HCT116 (cell line): ENCODE results near the gene TMEM135. TPM values are rescaled to one million over a fixed set of nuclear protein-coding genes. Genes with fewer than 3 reads are reported as not detected.

Source experiments
- ATAC-seq: fragments of 200-7000 bp; cut with Tn5 transposase; 2 replicates; pipeline ENCODE4 v1.9.1; 2020; ENCODE audit warnings: mild to moderate bottlenecking, moderate library complexity
- BruUV-seq: library from RNA; stranded (reverse); fragments of 400-500 nt; replicated peaks from 2 replicates; lab custom pipeline; 2021; lab: Mats Ljungman, UMichigan
- CTCF ChIA-PET: fragments of 300-600 bp; sonication (Branson Sonifier 250); formaldehyde crosslinking; loops from one replicate; lab custom pipeline; 2021; ENCODE audit warnings: antibody characterized with exemption; lab: Charles Lee
- POLR2A ChIA-PET: fragments of 300-600, 350-600 bp; sonication (Branson Sonifier 250); formaldehyde crosslinking; loops from one replicate; lab custom pipeline; 2021; ENCODE audit warnings: antibody characterized with exemption; lab: Charles Lee
- RAD21 ChIA-PET, 2 experiments: fragments of 300-600 bp; sonication (Branson Sonifier 250); formaldehyde crosslinking; loops; one replicate each; lab custom pipeline; 2023; ENCODE audit warnings: low total read pairs in 2 of 2; ENCODE audit not compliant: uncharacterized antibody in 2 of 2, unreplicated experiment in 2 of 2, low non-redundant PET in 1 of 2; lab: Charles Lee
- DNase-seq: peaks from one replicate; pipeline ENCODE4 v3.0.0-alpha.2; 2010; ENCODE audit warnings: low read depth, low spot score
- H2AFZ ChIP-seq: fragments of 200-600 bp; shearing (Covaris generic), sonication (generic); 2 replicates; pipeline ENCODE4 v1.6.1; 2017; ENCODE audit warnings: low read depth, mixed run types, mixed read lengths, antibody characterized with exemption, low read length; ENCODE audit not compliant: poor library complexity, severe bottlenecking
- H3K27ac ChIP-seq: 2 replicates; pipeline ENCODE4 v1.5.1; 2012; ENCODE audit warnings: low read depth, low read length
- H3K27me3 ChIP-seq: fragments of 200-600 bp; sonication (generic); 2 replicates; pipeline ENCODE4 v1.6.1; 2016; ENCODE audit warnings: mixed run types, low read length, mixed read lengths; ENCODE audit not compliant: insufficient read depth
- H3K36me3 ChIP-seq, 2 experiments: fragments of 200-500 bp in 1 of 2; fragments of 200-600 bp in 1 of 2; sonication (Bioruptor generic) in 1 of 2; sonication (generic) in 1 of 2; 2 replicates each; pipeline versions ENCODE4 v1.5.1 to v1.6.1; 2014 to 2016; ENCODE audit warnings: low read length in 2 of 2, inconsistent platforms in 1 of 2, mixed read lengths in 1 of 2, mixed run types in 1 of 2; ENCODE audit not compliant: insufficient read depth in 2 of 2, control insufficient read depth in 1 of 2
- H3K4me1 ChIP-seq, 2 experiments: fragments of 200-600 bp in 1 of 2; sonication (generic) in 1 of 2; 2 replicates each; pipeline versions ENCODE4 v1.5.1 to v1.6.1; 2012 to 2017; ENCODE audit warnings: low read length in 2 of 2, inconsistent platforms in 1 of 2, mild to moderate bottlenecking in 1 of 2, mixed read lengths in 1 of 2, mixed run types in 1 of 2, moderate library complexity in 1 of 2; ENCODE audit not compliant: insufficient read depth in 2 of 2, control insufficient read depth in 1 of 2
- H3K4me2 ChIP-seq: fragments of 200-600 bp; sonication (generic); 2 replicates; pipeline ENCODE4 v1.6.1; 2017; ENCODE audit warnings: mixed run types, low read length, mixed read lengths
- H3K4me3 ChIP-seq, 2 experiments: fragments of 200-600 bp in 1 of 2; sonication (generic) in 1 of 2; replicated peaks in 1 of 2; 2 replicates each; pipeline ENCODE4 v1.5.1; 2011 to 2016; ENCODE audit warnings: low read length in 2 of 2, control low read depth in 1 of 2, low read depth in 1 of 2, mild to moderate bottlenecking in 1 of 2, mixed read lengths in 1 of 2, mixed run types in 1 of 2
- H3K79me2 ChIP-seq: fragments of 200-600 bp; sonication (generic); 2 replicates; pipeline ENCODE4 v1.6.1; 2017; ENCODE audit warnings: mild to moderate bottlenecking, mixed run types, low read length, moderate library complexity, mixed read lengths; ENCODE audit not compliant: insufficient read depth
- H3K9ac ChIP-seq: fragments of 200-600 bp; sonication (generic); 2 replicates; pipeline ENCODE4 v1.6.1; 2016; ENCODE audit warnings: low read length, mixed read lengths
- H3K9me2 ChIP-seq: fragments of 200-600 bp; sonication (generic), shearing (Covaris generic); 2 replicates; pipeline ENCODE4 v1.6.1; 2017; ENCODE audit warnings: mixed run types, mild to moderate bottlenecking, moderate library complexity; ENCODE audit not compliant: insufficient read depth
- H3K9me3 ChIP-seq, 2 experiments: fragments of 200-500 bp in 1 of 2; fragments of 200-600 bp in 1 of 2; sonication (Bioruptor generic) in 1 of 2; sonication (generic) in 1 of 2; 2 replicates each; pipeline ENCODE4 v1.6.1; 2014 to 2017; ENCODE audit warnings: low read length in 2 of 2, mixed read lengths in 2 of 2, inconsistent platforms in 1 of 2, low read depth in 1 of 2, mild to moderate bottlenecking in 1 of 2, mixed run types in 1 of 2, moderate library complexity in 1 of 2; ENCODE audit not compliant: control insufficient read depth in 1 of 2, insufficient read depth in 1 of 2
- H4K20me1 ChIP-seq: fragments of 200-600 bp; sonication (generic), shearing (Covaris generic); 2 replicates; pipeline ENCODE4 v1.6.1; 2017; ENCODE audit warnings: mixed run types, mild to moderate bottlenecking, moderate library complexity; ENCODE audit not compliant: insufficient read depth
- CEBPB ChIP-seq: IDR thresholded peaks from 2 replicates; pipeline ENCODE4 v1.6.1; 2012; ENCODE audit warnings: low read depth
- ELF1 ChIP-seq: IDR thresholded peaks from 2 replicates; pipeline ENCODE4 v1.6.1; 2012; ENCODE audit warnings: low read depth, borderline replicate concordance
- EZH2phosphoT487 ChIP-seq: fragments of 200-600 bp; IDR thresholded peaks from 2 replicates; pipeline ENCODE4 v1.6.1; 2018; ENCODE audit warnings: antibody characterized with exemption, borderline replicate concordance
- JUND ChIP-seq: IDR thresholded peaks from 2 replicates; pipeline ENCODE4 v1.6.1; 2012
- POLR2A ChIP-seq: IDR thresholded peaks from 2 replicates; pipeline ENCODE4 v1.7.0; 2011; ENCODE audit warnings: borderline replicate concordance; ENCODE audit not compliant: insufficient read depth, insufficient read length; ENCODE audit errors: extremely low read depth
- POLR2AphosphoS5 ChIP-seq: IDR thresholded peaks from 2 replicates; pipeline ENCODE4 v1.6.1; 2011; ENCODE audit warnings: mild to moderate bottlenecking, low read depth, low read length, moderate library complexity
- RAD21 ChIP-seq: IDR thresholded peaks from 2 replicates; pipeline ENCODE4 v1.6.1; 2012; ENCODE audit warnings: low read depth, mild to moderate bottlenecking
- SIN3A ChIP-seq: IDR thresholded peaks from 2 replicates; pipeline ENCODE4 v1.6.1; 2012; ENCODE audit warnings: low read depth
- SP1 ChIP-seq: IDR thresholded peaks from 2 replicates; pipeline ENCODE4 v1.6.1; 2012; ENCODE audit warnings: low read depth
- YY1 ChIP-seq: IDR thresholded peaks from 2 replicates; pipeline ENCODE4 v1.6.1; 2011; ENCODE audit warnings: low read length, low read depth, moderate library complexity, mild to moderate bottlenecking; ENCODE audit not compliant: insufficient replicate concordance; ENCODE audit errors: extremely low read depth
- ZFX ChIP-seq: fragments of 450-650 bp; IDR thresholded peaks from 2 replicates; pipeline ENCODE4 v1.6.1; 2017
- ZNF274 ChIP-seq: fragments of 200-500 bp; sonication (Bioruptor generic); IDR thresholded peaks from 2 replicates; pipeline ENCODE4 v1.6.1; 2014; ENCODE audit warnings: mild to moderate bottlenecking, low read depth, low read length, inconsistent platforms
- intact Hi-C: fragments of 100-400 bp; cut with micrococcal nuclease; formaldehyde crosslinking; loops from 2 replicates; pipeline ENCODE4 v1.10.0; 2022
- total RNA-seq: library from RNA; stranded (reverse); gene quantifications from one replicate; pipeline ENCODE4 v1.2.1, GENCODE V29; 2021; ENCODE audit not compliant: unreplicated experiment
- TF ChIP-seq, protein P1 (sequence below): IDR thresholded peaks from 2 replicates; pipeline ENCODE4 v1.6.1; 2012
- TF ChIP-seq, protein P2 (sequence below): IDR thresholded peaks from 2 replicates; pipeline ENCODE4 v1.6.1; 2012
- TF ChIP-seq, protein P3 (sequence below), 3 experiments: fragments of 200-600 bp in 1 of 3; sonication (generic) in 1 of 3; IDR thresholded peaks in 2 of 3; conservative IDR thresholded peaks in 1 of 3; 2 replicates each; pipeline ENCODE4 v1.5.1; 2012 to 2017; ENCODE audit warnings: low read depth in 2 of 3, low read length in 2 of 3, antibody characterized with exemption in 1 of 3, borderline replicate concordance in 1 of 3, control low read depth in 1 of 3, mild to moderate bottlenecking in 1 of 3, mixed read lengths in 1 of 3, mixed run types in 1 of 3, moderate library complexity in 1 of 3; ENCODE audit not compliant: insufficient read depth in 1 of 3

The TMEM135 gene
- total RNA-seq, 1 experiment from 2014 or later, result 50.6 TPM

DNA sequence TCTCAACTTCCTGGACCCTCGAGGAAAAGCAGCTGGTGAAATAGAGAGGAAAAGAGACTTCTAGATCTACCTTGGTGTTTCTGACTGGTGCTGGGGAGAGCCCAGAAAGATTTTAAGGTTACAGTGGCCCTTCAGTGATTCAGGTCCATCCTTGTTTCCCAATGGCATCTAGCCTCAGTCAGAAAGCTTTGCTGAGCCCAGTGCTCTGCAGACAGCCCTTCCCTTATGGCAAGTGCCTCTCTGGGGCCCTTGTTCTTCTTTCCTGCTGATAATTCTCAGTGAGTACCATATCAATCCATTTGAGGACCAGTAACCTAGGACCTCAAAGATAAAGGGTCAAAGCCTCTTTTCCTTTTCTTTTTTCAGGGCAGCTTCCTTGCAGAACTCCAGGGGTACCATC is 25.1 kb upstream of the TMEM135 start:
- Histone ChIP-seq H3K4me3 (no peak overlapping the region), H3K9ac (no peak overlapping the region), H3K79me2 (no peaks in the 10 kb centered on the region), H2AFZ (no peak overlapping the region), H3K27ac (no peak overlapping the region), H3K36me3 (no peaks in the 10 kb centered on the region), H4K20me1 (no peaks in the 10 kb centered on the region), H3K27me3 (no peaks in the 10 kb centered on the region), H3K9me2 (no peaks in the 10 kb centered on the region), H3K9me3 (no peaks in the 10 kb centered on the region), H3K4me1 (no peaks in the 10 kb centered on the region), H3K4me2 (no peak overlapping the region)
- BruUV-seq, result no TSS peak
- POLR2A ChIA-PET, result no interaction called here
- TF ChIP-seq, protein P1, sequence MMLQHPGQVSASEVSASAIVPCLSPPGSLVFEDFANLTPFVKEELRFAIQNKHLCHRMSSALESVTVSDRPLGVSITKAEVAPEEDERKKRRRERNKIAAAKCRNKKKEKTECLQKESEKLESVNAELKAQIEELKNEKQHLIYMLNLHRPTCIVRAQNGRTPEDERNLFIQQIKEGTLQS, result no peak
- TF ChIP-seq SP1 (no peak), JUND (no peak), CEBPB (no peak), EZH2phosphoT487 (no peak), SIN3A (no peak), POLR2AphosphoS5 (no peak)
- TF ChIP-seq, protein P2, sequence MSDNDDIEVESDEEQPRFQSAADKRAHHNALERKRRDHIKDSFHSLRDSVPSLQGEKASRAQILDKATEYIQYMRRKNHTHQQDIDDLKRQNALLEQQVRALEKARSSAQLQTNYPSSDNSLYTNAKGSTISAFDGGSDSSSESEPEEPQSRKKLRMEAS, result no peak
- DNase-seq, result no peak
- no peak for ATAC-seq
- RAD21 ChIA-PET, result no interaction called here
- intact Hi-C loops, result no loop called here
- CTCF ChIA-PET, result no interaction called here

DNA sequence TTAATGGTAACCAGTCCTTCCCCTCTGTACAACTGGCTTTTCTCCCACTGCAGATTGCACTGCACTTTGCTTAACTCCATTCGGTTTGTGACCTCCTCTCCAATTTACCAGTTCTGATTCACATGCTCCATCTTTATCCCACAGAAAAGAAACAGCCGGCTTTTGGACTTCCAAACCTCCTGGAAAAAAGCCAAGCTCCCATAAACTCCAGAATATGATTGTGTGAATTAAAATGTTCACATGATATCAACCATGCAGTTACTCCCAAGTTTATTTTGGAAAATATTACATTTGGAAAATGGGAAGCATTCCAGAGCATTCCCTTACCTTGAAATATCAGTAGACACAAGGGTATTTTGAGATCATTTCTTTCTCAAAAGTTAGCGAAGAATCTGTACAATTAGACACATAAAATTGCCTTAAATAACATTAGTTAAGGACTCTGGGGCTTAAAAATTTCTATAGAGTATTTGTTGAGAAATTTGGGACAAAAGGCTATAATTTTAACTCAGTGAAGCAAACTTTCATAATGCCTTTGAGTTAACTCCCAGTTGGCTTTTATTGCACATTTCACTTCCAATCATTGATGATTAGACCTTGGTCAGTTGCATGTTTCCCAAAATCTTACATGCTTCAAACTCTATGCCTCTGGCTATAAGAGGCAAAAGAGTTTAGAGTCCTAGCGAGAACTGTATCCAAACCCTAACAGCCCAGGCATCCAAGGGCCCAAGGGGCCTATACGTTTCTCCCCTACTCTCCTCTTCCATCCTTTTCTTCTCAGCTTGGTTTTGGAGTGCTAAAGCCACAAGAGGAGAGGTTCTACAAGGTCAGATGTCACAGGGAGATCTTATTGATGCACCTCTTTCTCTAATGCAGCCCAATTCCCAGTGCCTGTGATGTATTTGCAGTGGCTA is 23.6 kb upstream of the TMEM135 start:
- ATAC-seq, result no peak
- TF ChIP-seq, protein P3, sequence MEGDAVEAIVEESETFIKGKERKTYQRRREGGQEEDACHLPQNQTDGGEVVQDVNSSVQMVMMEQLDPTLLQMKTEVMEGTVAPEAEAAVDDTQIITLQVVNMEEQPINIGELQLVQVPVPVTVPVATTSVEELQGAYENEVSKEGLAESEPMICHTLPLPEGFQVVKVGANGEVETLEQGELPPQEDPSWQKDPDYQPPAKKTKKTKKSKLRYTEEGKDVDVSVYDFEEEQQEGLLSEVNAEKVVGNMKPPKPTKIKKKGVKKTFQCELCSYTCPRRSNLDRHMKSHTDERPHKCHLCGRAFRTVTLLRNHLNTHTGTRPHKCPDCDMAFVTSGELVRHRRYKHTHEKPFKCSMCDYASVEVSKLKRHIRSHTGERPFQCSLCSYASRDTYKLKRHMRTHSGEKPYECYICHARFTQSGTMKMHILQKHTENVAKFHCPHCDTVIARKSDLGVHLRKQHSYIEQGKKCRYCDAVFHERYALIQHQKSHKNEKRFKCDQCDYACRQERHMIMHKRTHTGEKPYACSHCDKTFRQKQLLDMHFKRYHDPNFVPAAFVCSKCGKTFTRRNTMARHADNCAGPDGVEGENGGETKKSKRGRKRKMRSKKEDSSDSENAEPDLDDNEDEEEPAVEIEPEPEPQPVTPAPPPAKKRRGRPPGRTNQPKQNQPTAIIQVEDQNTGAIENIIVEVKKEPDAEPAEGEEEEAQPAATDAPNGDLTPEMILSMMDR (IDR thresholded peaks at IDR 0.05 in 2 of 3, conservative IDR thresholded peaks at IDR 0.05 in 1 of 3; ENCODE audit: borderline replicate concordance in 1 of 3, insufficient read depth in 1 of 3, low read depth in 2 of 3, low read length in 2 of 3), result no peak
- TF ChIP-seq SP1 (no peak), JUND (no peak), YY1 (no peak), RAD21 (no peak), ELF1 (no peak), EZH2phosphoT487 (no peak), POLR2A (no peak), ZFX (no peak), CEBPB (no peak), ZNF274 (no peak)
- H3K79me2 ChIP-seq, result no peaks in the 10 kb centered on the region
- no peak overlapping the region for H3K4me3 ChIP-seq
- H3K9ac ChIP-seq, result no peak overlapping the region
- no peak overlapping the region for H3K4me2 ChIP-seq
- no peaks in the 10 kb centered on the region for H3K27me3 ChIP-seq
- no peak overlapping the region for H2AFZ ChIP-seq
- no peaks in the 10 kb centered on the region for H3K9me2 ChIP-seq
- RAD21 ChIA-PET, result no interaction called here
- CTCF ChIA-PET, result no interaction called here
- DNase-seq, result no peak
- no peak overlapping the region for H3K27ac ChIP-seq
- H4K20me1 ChIP-seq, result no peaks in the 10 kb centered on the region
- H3K4me1 ChIP-seq, result no peaks in the 10 kb centered on the region
- POLR2A ChIA-PET, result no interaction called here
- intact Hi-C loops, result no loop called here
- BruUV-seq, result no TSS peak
- no peaks in the 10 kb centered on the region for H3K9me3 ChIP-seq
- H3K36me3 ChIP-seq, result no peaks in the 10 kb centered on the region
